ENCODE results near the gene DCANP1. TPM values are rescaled to one million over a fixed set of nuclear protein-coding genes. Genes with fewer than 3 reads are reported as not detected.
"Not testable (repeated sequence)": the region's sequence is repeated elsewhere in the genome, so short reads cannot be mapped to it uniquely, and the experiment has no call there.

The DCANP1 gene, protein sequence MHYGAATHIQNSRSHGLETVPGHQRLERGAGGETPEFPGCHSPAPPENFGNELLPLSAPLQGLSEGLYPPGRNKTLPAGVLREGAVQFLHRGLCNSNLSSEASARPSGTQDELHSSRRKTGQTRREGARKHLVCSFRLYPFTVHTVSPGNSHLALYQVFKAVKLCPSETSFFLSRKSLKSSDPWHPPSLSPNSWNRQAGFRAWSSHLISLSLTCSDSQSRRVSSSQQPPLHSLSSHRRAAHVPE
- total RNA-seq (not detected), polyA plus RNA-seq (not detected)

DNA sequence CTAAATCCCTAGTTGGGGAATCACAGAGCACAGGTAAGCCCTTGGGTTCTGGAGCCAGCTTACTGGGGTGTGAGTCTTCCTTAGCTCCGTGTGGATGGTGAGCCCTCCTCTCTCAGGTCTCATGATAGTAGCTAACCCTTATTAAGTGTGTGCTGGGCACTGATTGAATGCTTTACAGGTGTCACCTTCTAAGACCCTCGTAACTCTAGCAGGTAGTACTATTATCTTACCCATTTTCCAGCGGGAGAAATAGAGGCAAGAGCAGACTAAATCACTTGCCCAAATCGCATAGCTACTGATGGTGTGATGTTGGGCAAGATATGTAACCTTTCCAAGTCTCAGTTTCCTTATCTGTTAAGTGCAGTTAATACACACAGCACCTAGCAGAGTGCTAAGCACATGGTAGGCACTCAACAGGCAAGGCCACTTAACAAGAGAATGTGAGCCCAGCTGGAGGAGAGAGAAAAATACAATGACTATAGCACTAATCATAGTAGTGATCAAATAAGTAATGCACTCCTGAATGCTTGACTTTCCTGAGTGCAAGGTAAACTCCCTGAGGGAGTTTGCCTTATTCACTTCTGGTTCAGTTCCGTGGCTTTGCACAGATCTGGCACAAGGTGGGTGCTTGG, at the start of gene DCANP1:
DCANP1 (minus strand) TSS at position 51 of the 632 bp plus-strand sequence. CDS start 240 bp downstream, outside the sequence.
- Histone ChIP-seq H3K4me3 (ENCODE audit: low read depth, low read length) (no peak within 1 kb of the TSS), H3K4me1 (ENCODE audit: control insufficient read depth, insufficient read depth, low read length, poor library complexity, severe bottlenecking) (no peaks in the 10 kb centered on the region), H3K27me3 (ENCODE audit: control insufficient read depth, insufficient read depth, low read length) (peaks cover 5% of the 10 kb centered on the region), H3K9me3 (ENCODE audit: control insufficient read depth in 2 of 2, low read length in 2 of 2) (no peaks in the 10 kb centered on the region), H3K27ac (ENCODE audit: insufficient read depth, low read length, poor library complexity, severe bottlenecking) (no peak within 1 kb of the TSS), H3K36me3 (ENCODE audit: control insufficient read depth, insufficient read depth, low read length) (no peaks in the 10 kb centered on the region)
- Mint-ChIP-seq H3K4me3 (no peak within 1 kb of the TSS), H3K9me3 (no peaks in the 10 kb centered on the region), H3K4me1 (no peaks in the 10 kb centered on the region), H3K27ac (no peak within 1 kb of the TSS), H3K36me3 (no peaks in the 10 kb centered on the region), H3K27me3 (peaks cover 5% of the 10 kb centered on the region)
- ATAC-seq (ENCODE audit: low read depth in 2 of 2) (no peak), DNase-seq (no peak)

DNA sequence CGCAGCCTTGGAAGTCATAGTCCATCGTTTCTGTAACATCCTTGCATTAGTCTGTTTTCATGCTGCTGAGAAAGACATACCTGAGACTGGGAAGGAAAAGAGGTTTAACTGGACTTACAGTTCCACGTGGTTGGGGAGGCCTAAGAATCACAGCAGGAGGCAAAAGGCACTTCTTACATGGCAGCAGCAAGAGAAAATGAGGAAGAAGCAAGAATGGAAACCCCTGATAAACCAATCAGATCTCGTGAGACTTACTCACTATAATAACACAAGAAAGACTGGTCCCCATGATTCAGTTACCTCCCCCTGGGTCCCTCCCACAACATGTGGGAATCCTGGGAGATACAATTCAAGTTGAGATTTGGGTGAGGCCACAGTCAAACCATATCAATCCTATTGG, 48.4 kb upstream of the DCANP1 start:
- H3K36me3 ChIP-seq (ENCODE audit: control insufficient read depth, insufficient read depth, low read length); H3K9me3 ChIP-seq (ENCODE audit: control insufficient read depth in 2 of 2, low read length in 2 of 2); ATAC-seq (ENCODE audit: low read depth in 2 of 2); H3K4me1 Mint-ChIP-seq; DNase-seq; H3K27ac ChIP-seq (ENCODE audit: insufficient read depth, low read length, poor library complexity, severe bottlenecking); H3K4me1 ChIP-seq (ENCODE audit: control insufficient read depth, insufficient read depth, low read length, poor library complexity, severe bottlenecking); H3K4me3 ChIP-seq (ENCODE audit: low read depth, low read length); H3K9me3 Mint-ChIP-seq; H3K36me3 Mint-ChIP-seq; H3K4me3 Mint-ChIP-seq; H3K27ac Mint-ChIP-seq: not testable (repeated sequence)
- H3K27me3 Mint-ChIP-seq: peaks cover 31% of the 10 kb centered on the region
- peaks cover 12% of the 10 kb centered on the region for H3K27me3 ChIP-seq (ENCODE audit: control insufficient read depth, insufficient read depth, low read length)

DNA sequence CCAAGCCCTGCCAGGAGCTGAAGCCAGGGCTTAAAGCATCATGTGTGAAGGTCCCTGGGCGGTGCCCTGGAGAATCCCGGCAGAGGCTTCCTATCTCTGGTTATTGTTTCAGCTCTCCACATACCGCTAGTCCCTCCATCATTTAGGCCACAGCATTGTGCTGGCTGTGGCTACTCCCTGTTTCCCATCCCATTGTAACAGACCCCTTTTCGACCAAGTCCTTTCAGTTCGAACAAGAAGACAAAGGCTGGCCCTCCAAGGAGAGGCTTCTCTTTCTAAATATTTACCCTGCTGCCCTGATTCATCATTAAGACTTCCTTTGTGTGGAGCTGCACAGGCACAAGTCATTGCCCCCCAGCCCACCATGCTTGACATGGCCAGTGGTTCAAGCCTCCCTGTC, 47.0 kb upstream of the DCANP1 start:
- H3K27ac ChIP-seq (ENCODE audit: insufficient read depth, low read length, poor library complexity, severe bottlenecking): no peak overlapping the region
- H3K9me3 Mint-ChIP-seq: peaks cover 0 to 2% (median 0%) of the 10 kb centered on the region in 7 donors
- H3K27me3 ChIP-seq (ENCODE audit: control insufficient read depth, insufficient read depth, low read length): peaks cover 12% of the 10 kb centered on the region
- H3K36me3 ChIP-seq (ENCODE audit: control insufficient read depth, insufficient read depth, low read length): no peaks in the 10 kb centered on the region
- H3K36me3 Mint-ChIP-seq: no peaks in the 10 kb centered on the region
- no peak overlapping the region for H3K4me3 ChIP-seq (ENCODE audit: low read depth, low read length)
- no peak overlapping the region for H3K4me3 Mint-ChIP-seq
- DNase-seq: no peak
- H3K4me1 Mint-ChIP-seq: peaks cover 0 to 5% (median 0%) of the 10 kb centered on the region in 4 donors
- ATAC-seq (ENCODE audit: low read depth in 2 of 2): no peak
- no peaks in the 10 kb centered on the region for H3K4me1 ChIP-seq (ENCODE audit: control insufficient read depth, insufficient read depth, low read length, poor library complexity, severe bottlenecking)
- no peaks in the 10 kb centered on the region for H3K9me3 ChIP-seq (ENCODE audit: control insufficient read depth in 2 of 2, low read length in 2 of 2)
- peaks cover 42% of the 10 kb centered on the region for H3K27me3 Mint-ChIP-seq
- H3K27ac Mint-ChIP-seq: no peak overlapping the region

DNA sequence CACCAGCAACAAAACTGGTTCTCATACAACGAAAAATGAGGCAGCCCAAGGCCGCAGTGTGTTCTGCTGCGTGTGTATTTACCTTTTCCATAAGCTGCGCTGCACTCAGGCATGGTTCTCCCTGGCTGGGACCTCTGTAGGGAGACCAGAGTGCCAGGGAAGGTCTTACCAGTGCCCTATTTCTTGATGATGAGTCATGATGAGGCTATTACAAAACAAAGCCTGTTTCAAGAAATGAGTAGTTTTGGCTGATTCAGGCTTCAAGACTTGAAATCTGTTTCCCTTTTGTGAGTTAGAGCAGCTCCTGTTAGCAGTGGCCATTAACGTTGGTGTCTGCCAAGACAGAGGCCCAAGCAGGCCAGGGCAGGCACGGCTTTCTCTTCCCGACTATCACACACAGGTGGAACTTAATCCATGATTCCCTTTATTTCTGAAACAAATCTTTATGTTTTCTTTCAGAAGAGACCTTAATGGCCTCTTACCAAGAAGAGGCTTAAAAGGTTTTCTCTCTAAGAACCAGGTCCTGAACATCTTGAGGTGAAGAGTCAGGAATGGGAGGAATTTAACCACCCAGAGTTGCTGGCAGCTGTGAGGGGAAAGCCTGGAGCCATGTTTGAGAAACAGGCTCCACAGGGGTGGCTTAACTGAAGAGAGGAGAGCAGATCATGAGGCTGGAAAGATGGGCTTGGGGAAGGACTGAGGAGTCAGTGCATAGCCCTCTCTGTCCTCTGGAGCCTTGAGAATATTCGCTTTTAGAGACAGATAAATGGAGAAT, 46.4 kb upstream of the DCANP1 start:
- no peaks in the 10 kb centered on the region for H3K36me3 ChIP-seq (ENCODE audit: control insufficient read depth, insufficient read depth, low read length)
- H3K27me3 ChIP-seq (ENCODE audit: control insufficient read depth, insufficient read depth, low read length): peaks cover 12% of the 10 kb centered on the region
- Mint-ChIP-seq H3K4me3 (no peak overlapping the region), H3K9me3 (peaks cover 0 to 2% (median 0%) of the 10 kb centered on the region in 7 donors), H3K4me1 (peaks cover 0 to 6% (median 0%) of the 10 kb centered on the region in 4 donors), H3K36me3 (no peaks in the 10 kb centered on the region), H3K27ac (no peak overlapping the region), H3K27me3 (peaks cover 44% of the 10 kb centered on the region)
- no peaks in the 10 kb centered on the region for H3K4me1 ChIP-seq (ENCODE audit: control insufficient read depth, insufficient read depth, low read length, poor library complexity, severe bottlenecking)
- no peak overlapping the region for H3K27ac ChIP-seq (ENCODE audit: insufficient read depth, low read length, poor library complexity, severe bottlenecking)
- ATAC-seq (ENCODE audit: low read depth in 2 of 2) (no peak), DNase-seq (no peak)
- H3K9me3 ChIP-seq (ENCODE audit: control insufficient read depth in 2 of 2, low read length in 2 of 2): no peaks in the 10 kb centered on the region
- no peak overlapping the region for H3K4me3 ChIP-seq (ENCODE audit: low read depth, low read length)

DNA sequence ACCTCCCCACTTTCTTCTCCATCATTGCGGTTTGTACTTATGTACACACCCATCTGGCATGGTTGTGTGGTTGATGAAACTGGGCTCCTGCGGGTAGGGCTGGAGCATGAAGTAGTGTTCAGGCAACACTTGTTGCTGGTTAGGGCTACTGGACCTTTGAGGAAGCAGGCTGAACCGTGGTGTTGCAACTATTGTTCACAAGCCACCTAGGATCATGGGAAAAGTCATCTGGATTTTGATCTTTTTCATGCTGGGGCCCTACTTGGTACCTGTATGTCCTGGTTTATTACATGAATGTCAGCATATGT, 45.1 kb upstream of the DCANP1 start:
- peaks cover 0 to 9% (median 1%) of the 10 kb centered on the region in 4 donors for H3K4me1 Mint-ChIP-seq
- no peak overlapping the region for H3K4me3 Mint-ChIP-seq
- no peaks in the 10 kb centered on the region for H3K36me3 Mint-ChIP-seq
- H3K4me3 ChIP-seq (ENCODE audit: low read depth, low read length): no peak overlapping the region
- H3K36me3 ChIP-seq (ENCODE audit: control insufficient read depth, insufficient read depth, low read length): no peaks in the 10 kb centered on the region
- no peaks in the 10 kb centered on the region for H3K4me1 ChIP-seq (ENCODE audit: control insufficient read depth, insufficient read depth, low read length, poor library complexity, severe bottlenecking)
- peaks cover 18% of the 10 kb centered on the region for H3K27me3 ChIP-seq (ENCODE audit: control insufficient read depth, insufficient read depth, low read length)
- H3K9me3 ChIP-seq (ENCODE audit: control insufficient read depth in 2 of 2, low read length in 2 of 2): no peaks in the 10 kb centered on the region
- no peak overlapping the region for H3K27ac Mint-ChIP-seq
- H3K27me3 Mint-ChIP-seq: peaks cover 56% of the 10 kb centered on the region
- DNase-seq (no peak), ATAC-seq (ENCODE audit: low read depth in 2 of 2) (no peak)
- no peak overlapping the region for H3K27ac ChIP-seq (ENCODE audit: insufficient read depth, low read length, poor library complexity, severe bottlenecking)
- peaks cover 0 to 2% (median 0%) of the 10 kb centered on the region in 7 donors for H3K9me3 Mint-ChIP-seq

DNA sequence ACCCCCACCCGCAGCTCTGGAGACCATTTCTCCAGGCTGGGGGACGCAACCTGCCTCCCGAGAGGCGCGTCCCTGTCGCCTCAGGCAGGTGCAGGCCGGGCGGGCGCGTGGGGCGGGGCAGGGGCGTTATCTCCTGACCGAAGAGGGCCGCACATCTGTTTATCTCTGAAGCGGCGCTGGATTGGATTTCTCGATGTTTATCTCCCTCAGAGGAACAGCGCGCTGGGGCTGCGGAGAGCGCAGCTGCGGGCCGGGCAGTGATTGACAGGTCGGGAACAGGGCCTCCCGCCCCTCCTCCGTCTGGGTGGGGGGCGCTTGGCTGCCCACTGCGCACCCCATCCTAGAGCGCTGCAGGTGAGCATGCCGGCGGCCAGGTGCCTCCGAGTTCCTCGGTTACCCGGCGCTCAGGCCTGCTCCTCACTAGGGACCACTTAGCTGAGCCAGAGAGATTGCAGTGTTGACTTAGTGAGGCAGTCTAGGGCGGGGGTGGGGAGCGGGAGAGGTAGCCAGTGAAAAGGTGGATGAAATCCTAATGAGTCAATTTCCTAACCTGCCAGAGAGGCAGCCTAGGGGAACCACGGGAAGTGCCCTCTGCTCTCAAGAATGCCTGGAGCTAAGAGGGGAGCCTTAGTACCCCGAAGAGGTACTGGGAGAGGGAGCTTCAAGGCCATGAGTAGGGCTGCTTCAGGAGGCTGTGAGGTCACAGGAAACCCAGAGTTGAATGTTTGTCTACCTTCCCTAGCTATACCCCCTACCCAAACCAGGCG, 44.6 kb upstream of the DCANP1 start:
- no peaks in the 10 kb centered on the region for H3K36me3 Mint-ChIP-seq
- peaks cover 61% of the 10 kb centered on the region for H3K27me3 Mint-ChIP-seq
- no peaks in the 10 kb centered on the region for H3K36me3 ChIP-seq (ENCODE audit: control insufficient read depth, insufficient read depth, low read length)
- H3K27ac ChIP-seq (ENCODE audit: insufficient read depth, low read length, poor library complexity, severe bottlenecking): no peak overlapping the region
- ATAC-seq (ENCODE audit: low read depth in 2 of 2) (no peak), DNase-seq (no peak)
- no peaks in the 10 kb centered on the region for H3K9me3 ChIP-seq (ENCODE audit: control insufficient read depth in 2 of 2, low read length in 2 of 2)
- H3K4me3 ChIP-seq (ENCODE audit: low read depth, low read length): no peak overlapping the region
- no peak overlapping the region for H3K4me3 Mint-ChIP-seq
- H3K27me3 ChIP-seq (ENCODE audit: control insufficient read depth, insufficient read depth, low read length): peaks cover 22% of the 10 kb centered on the region
- no peak overlapping the region for H3K27ac Mint-ChIP-seq
- H3K4me1 ChIP-seq (ENCODE audit: control insufficient read depth, insufficient read depth, low read length, poor library complexity, severe bottlenecking): no peaks in the 10 kb centered on the region
- peaks cover 0 to 9% (median 1%) of the 10 kb centered on the region in 4 donors for H3K4me1 Mint-ChIP-seq
- peaks cover 0 to 2% (median 0%) of the 10 kb centered on the region in 7 donors for H3K9me3 Mint-ChIP-seq

DNA sequence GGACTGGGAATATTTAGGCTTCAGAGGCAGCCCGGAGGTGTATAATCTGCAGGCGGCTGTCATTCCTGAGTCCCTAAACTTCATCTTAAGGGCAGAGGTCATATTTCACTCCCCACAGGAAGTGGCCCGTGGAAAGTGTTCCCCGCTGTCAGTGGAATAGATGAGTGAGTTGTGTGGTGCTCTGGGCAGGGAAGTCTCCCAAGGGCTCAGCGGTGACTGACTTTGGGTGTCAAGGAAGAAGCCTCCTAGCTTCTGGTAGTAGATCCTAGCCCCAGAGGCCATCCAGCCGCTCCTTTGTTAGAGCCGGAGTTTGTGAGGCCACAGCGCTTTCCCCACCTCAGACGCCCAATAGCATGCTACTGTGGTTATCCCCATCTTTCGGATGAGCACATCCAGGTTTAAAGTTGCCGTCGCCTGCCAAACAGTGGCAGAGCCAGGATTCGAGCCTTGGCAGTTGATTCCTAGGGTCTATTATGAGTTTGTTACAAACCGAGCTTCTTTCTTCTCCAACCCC, 43.9 kb upstream of the DCANP1 start:
- Mint-ChIP-seq H3K9me3 (peaks cover 0 to 2% (median 0%) of the 10 kb centered on the region in 7 donors), H3K4me3 (no peak overlapping the region)

More for the DNA sequence above, 43.9 kb upstream of the DCANP1 start:
- ATAC-seq (ENCODE audit: low read depth in 2 of 2): no peak
- peaks cover 24% of the 10 kb centered on the region for H3K27me3 ChIP-seq (ENCODE audit: control insufficient read depth, insufficient read depth, low read length)
- H3K36me3 Mint-ChIP-seq: no peaks in the 10 kb centered on the region
- no peaks in the 10 kb centered on the region for H3K36me3 ChIP-seq (ENCODE audit: control insufficient read depth, insufficient read depth, low read length)
- no peaks in the 10 kb centered on the region for H3K4me1 ChIP-seq (ENCODE audit: control insufficient read depth, insufficient read depth, low read length, poor library complexity, severe bottlenecking)
- no peaks in the 10 kb centered on the region for H3K9me3 ChIP-seq (ENCODE audit: control insufficient read depth in 2 of 2, low read length in 2 of 2)
- peaks cover 65% of the 10 kb centered on the region for H3K27me3 Mint-ChIP-seq
- H3K4me1 Mint-ChIP-seq: peaks cover 0 to 9% (median 1%) of the 10 kb centered on the region in 4 donors
- H3K27ac Mint-ChIP-seq: no peak overlapping the region
- no peak overlapping the region for H3K27ac ChIP-seq (ENCODE audit: insufficient read depth, low read length, poor library complexity, severe bottlenecking)
- H3K4me3 ChIP-seq (ENCODE audit: low read depth, low read length): no peak overlapping the region
- no peak for DNase-seq
